HG03025 (cell line): ENCODE measurements around the gene MAMSTR.

Source experiments
- ATAC-seq: cut with Tn5 transposase; IDR thresholded peaks from one replicate; pipeline ENCODE4 v1.9.1; 2021; ENCODE audit warnings: mild to moderate bottlenecking, moderate library complexity; ENCODE audit not compliant: unreplicated experiment, low FRiP score

Gene MAMSTR

GRCh38 chr19:48670699-48671445, 48.7 kb downstream of the MAMSTR start:
- ATAC-seq, result no peak

- no peak for ATAC-seq
These were observed 49.4 kb downstream of the MAMSTR start for GRCh38 chr19:48669903-48670668.

GRCh38 chr19:48668761-48669160, 50.8 kb downstream of the MAMSTR start:
- ATAC-seq, result no peak

- no peak for ATAC-seq
These were observed 51.2 kb downstream of the MAMSTR start for GRCh38 chr19:48668332-48668731.

- no peak for ATAC-seq
These were observed 53.7 kb downstream of the MAMSTR start for GRCh38 chr19:48665786-48666185.

- no peak for ATAC-seq
These were observed 55.0 kb downstream of the MAMSTR start for GRCh38 chr19:48664476-48664875.

- ATAC-seq, result no peak
These were observed 55.9 kb downstream of the MAMSTR start for GRCh38 chr19:48663667-48664066.
